ENCODE measurements around the gene PER2.

- TF ChIP-seq CTBP1 (IDR thresholded peaks at IDR 0.05; ENCODE audit: borderline replicate concordance) (no peak), LEF1 (IDR thresholded peaks at IDR 0.05; ENCODE audit: borderline replicate concordance) (no peak), FOXK2 (IDR thresholded peaks at IDR 0.05) (no peak), SP1 (IDR thresholded peaks at IDR 0.05) (no peak), SUZ12 (IDR thresholded peaks at IDR 0.05) (no peak)
Measured at GRCh38 chr2:238238311-238238765, 50.1 kb downstream of the PER2 start.

Measured in HEK293T (cell line).